B cell (primary cell): Measurements from ENCODE around the gene CAPN11. TPM values are rescaled to one million over a fixed set of nuclear protein-coding genes. Genes with fewer than 3 reads are reported as not detected.

ENCODE experiments used
- ATAC-seq: fragments of 200-7000 bp; cut with Tn5 transposase; one replicate; pipeline ENCODE4 v1.10.0; 2021; ENCODE audit warnings: low read depth, mild to moderate bottlenecking, moderate number of reproducible peaks, moderate library complexity
- CTCF ChIA-PET: fragments of 350-600 bp; sonication (Branson Sonifier 250); formaldehyde crosslinking; loops from one replicate; lab custom pipeline; 2021; ENCODE audit warnings: antibody characterized with exemption, inconsistent platforms; lab: Charles Lee
- POLR2A ChIA-PET: fragments of 350-600 bp; sonication (Branson Sonifier 250); formaldehyde crosslinking; loops from one replicate; lab custom pipeline; 2021; ENCODE audit warnings: antibody characterized with exemption; lab: Charles Lee
- DNase-seq: peaks from one replicate; pipeline ENCODE4 v3.0.0; 2013
- H2AFZ ChIP-seq: 2 replicates; pipeline ENCODE4 v1.6.1; 2012; ENCODE audit warnings: mild to moderate bottlenecking, low read depth, low read length; ENCODE audit not compliant: insufficient read depth, poor library complexity, severe bottlenecking
- H3K27ac ChIP-seq, 2 donors: 1 replicate in 1 of 2; 2 replicates in 1 of 2; pipeline ENCODE4 v1.5.1; 2012 to 2013; ENCODE audit warnings: low read length in 2 of 2, mild to moderate bottlenecking in 2 of 2, moderate library complexity in 1 of 2
- H3K27me3 ChIP-seq, 4 experiments: fragments of 200-600 bp in 1 of 4; sonication (generic) in 1 of 4; replicated peaks in 1 of 4; 1 replicate in 2 of 4; 2 replicates in 2 of 4; pipeline versions ENCODE4 v1.6.1 to v1.7.0; 2013 to 2016; ENCODE audit warnings: low read length in 3 of 4, mild to moderate bottlenecking in 2 of 4, mixed read lengths in 1 of 4, moderate library complexity in 1 of 4; ENCODE audit not compliant: insufficient read depth in 4 of 4, control insufficient read depth in 3 of 4; ENCODE audit errors: control extremely low read depth in 1 of 4
- H3K36me3 ChIP-seq, 2 experiments: replicated peaks in 1 of 2; 1 replicate in 1 of 2; 2 replicates in 1 of 2; pipeline versions ENCODE4 v1.6.1 to v1.7.1; 2013; ENCODE audit warnings: low read length in 1 of 2; ENCODE audit not compliant: insufficient read depth in 2 of 2, control insufficient read depth in 1 of 2; ENCODE audit errors: control extremely low read depth in 1 of 2, extremely low read depth in 1 of 2
- H3K4me1 ChIP-seq, 2 donors: fragments of 200-600 bp in 1 of 2; sonication (generic) in 1 of 2; 1 replicate in 1 of 2; 2 replicates in 1 of 2; pipeline versions ENCODE4 v1.5.1 to v1.6.1; 2013 to 2017; ENCODE audit warnings: low read length in 2 of 2; ENCODE audit not compliant: control insufficient read depth in 2 of 2, insufficient read depth in 2 of 2
- H3K4me2 ChIP-seq: replicated peaks from 2 replicates; pipeline ENCODE3; 2012; ENCODE audit warnings: mild to moderate bottlenecking, low read depth, low read length; ENCODE audit not compliant: poor library complexity, severe bottlenecking
- H3K4me3 ChIP-seq, 5 experiments: fragments of 200-600 bp in 1 of 5; sonication (generic) in 1 of 5; 1 replicate in 3 of 5; 2 replicates in 2 of 5; pipeline versions ENCODE4 v1.5.1 to v1.7.0; 2011 to 2016; ENCODE audit warnings: low read length in 4 of 5, mild to moderate bottlenecking in 4 of 5, low read depth in 2 of 5, control low read depth in 1 of 5, moderate library complexity in 1 of 5; ENCODE audit not compliant: insufficient read depth in 1 of 5; ENCODE audit errors: control extremely low read depth in 1 of 5, extremely low read depth in 1 of 5
- H3K79me2 ChIP-seq: fragments of 200-600 bp; sonication (generic); one replicate; pipeline ENCODE4 v1.6.0; 2016; ENCODE audit warnings: low read length; ENCODE audit not compliant: control insufficient read depth, insufficient read depth
- H3K9ac ChIP-seq: fragments of 200-600 bp; sonication (generic); 2 replicates; pipeline ENCODE4 v1.6.1; 2017; ENCODE audit warnings: mild to moderate bottlenecking, low read length, moderate library complexity
- H3K9me3 ChIP-seq, 3 donors: one replicate each; pipeline versions ENCODE4 v1.6.1 to v1.7.1; 2013; ENCODE audit warnings: low read length in 2 of 3; ENCODE audit not compliant: control insufficient read depth in 2 of 3, insufficient read depth in 1 of 3; ENCODE audit errors: control extremely low read depth in 1 of 3
- H4K20me1 ChIP-seq: 2 replicates; pipeline ENCODE4 v1.6.0; 2012; ENCODE audit warnings: mild to moderate bottlenecking, low read length; ENCODE audit not compliant: insufficient read depth, control insufficient read depth, poor library complexity, severe bottlenecking
- H3K27ac Mint-ChIP-seq: one replicate; pipeline ENCODE4 v1.8.0; 2021; ENCODE audit warnings: mixed read lengths
- H3K27me3 Mint-ChIP-seq: one replicate; pipeline ENCODE4 v1.8.0; 2021; ENCODE audit warnings: mixed read lengths
- H3K4me1 Mint-ChIP-seq: one replicate; pipeline ENCODE4 v1.8.0; 2021; ENCODE audit warnings: mixed read lengths
- H3K4me3 Mint-ChIP-seq: one replicate; pipeline ENCODE4 v1.8.0; 2021; ENCODE audit warnings: mixed read lengths
- H3K9me3 Mint-ChIP-seq: one replicate; pipeline ENCODE4 v1.8.0; 2022; ENCODE audit warnings: mixed read lengths; ENCODE audit not compliant: insufficient read depth
- CTCF ChIP-seq: fragments of 200-600 bp; IDR thresholded peaks from one replicate; pipeline ENCODE4 v1.8.0; 2022; ENCODE audit warnings: antibody characterized with exemption, mild to moderate bottlenecking
- EZH2 ChIP-seq: IDR thresholded peaks from 2 replicates; pipeline ENCODE4 v1.6.1; 2012; ENCODE audit warnings: borderline replicate concordance, low read depth, mild to moderate bottlenecking, moderate library complexity, low read length; ENCODE audit not compliant: insufficient read depth, poor library complexity, severe bottlenecking
- WGBS: methylation state at CpG from one replicate; pipeline ENCODE4 v1.1.5; 2013; ENCODE audit warnings: missing lambda C conversion rate; ENCODE audit not compliant: insufficient coverage; 5-methylcytosine and 5-hydroxymethylcytosine counted together
- intact Hi-C: fragments of 100-400 bp; cut with micrococcal nuclease; formaldehyde crosslinking; loops from one replicate; pipeline ENCODE4 v1.10.0; 2022
- polyA plus RNA-seq: library from polyadenylated mRNA; depleted of rRNA; stranded (reverse); fragments of >200 nt; gene quantifications from 2 replicates; pipeline ENCODE4 v1.2.3, GENCODE V29; 2012
- total RNA-seq, 2 donors: library from RNA; stranded (reverse); fragments of 120-200 nt in 1 of 2; gene quantifications; 1 replicate in 1 of 2; 2 replicates in 1 of 2; pipeline versions ENCODE4 v1.2.3 to v1.2.4, GENCODE V29; 2013 to 2022

Gene CAPN11
- total and polyA plus RNA-seq, 2 donors (not counting 1 experiment from before 2014, with no cell fraction given), result not detected

GRCh38 chr6:44110005-44110676, 48.5 kb upstream of the CAPN11 start:
- no peak overlapping the region for H3K4me2 ChIP-seq
- ChIA-PET POLR2A (no interaction called here), CTCF (interaction anchor here (1.0 to 1.8 kb wide), 2 partner anchors 14 to 44 kb away, joined by 3 to 5 read pairs; no protein-coding TSS in a partner anchor)
- H4K20me1 ChIP-seq, result peaks cover 10% of the 10 kb centered on the region
- H3K9me3 ChIP-seq, result no peaks in the 10 kb centered on the region
- no peak overlapping the region for H2AFZ ChIP-seq
- H3K27me3 Mint-ChIP-seq, result no peaks in the 10 kb centered on the region
- DNase-seq (no peak), ATAC-seq (no peak)
- TF ChIP-seq EZH2, result no peak
- no peak for TF ChIP-seq CTCF
- H3K27ac Mint-ChIP-seq, result no peak overlapping the region
- H3K4me1 Mint-ChIP-seq, result no peaks in the 10 kb centered on the region
- H3K9ac ChIP-seq, result no peak overlapping the region
- WGBS, result 96% methylated on average over 6 of the region's 6 CpGs
- H3K27ac ChIP-seq, result no peak overlapping the region
- H3K4me1 ChIP-seq, result no peaks in the 10 kb centered on the region
- intact Hi-C loops, result no loop called here
- H3K9me3 Mint-ChIP-seq, result no peaks in the 10 kb centered on the region
- no peak overlapping the region for H3K4me3 Mint-ChIP-seq
- H3K27me3 ChIP-seq, result no peaks in the 10 kb centered on the region
- H3K79me2 ChIP-seq, result peaks cover 9% of the 10 kb centered on the region
- H3K4me3 ChIP-seq, result no peak overlapping the region
- peaks cover 0 to 51% of the 10 kb centered on the region in 2 experiments for H3K36me3 ChIP-seq

GRCh38 chr6:44110966-44111365, 47.7 kb upstream of the CAPN11 start:
- H3K27me3 ChIP-seq, result no peaks in the 10 kb centered on the region
- H3K36me3 ChIP-seq, result peaks cover 0 to 59% of the 10 kb centered on the region in 2 experiments
- WGBS, result 100% methylated on average over 2 of the region's 3 CpGs
- ATAC-seq (no peak), DNase-seq (no peak)
- no peak overlapping the region for H3K27ac Mint-ChIP-seq
- POLR2A ChIA-PET, result interaction anchor here (0.6 kb wide), 1 partner anchor 1097 kb away, joined by 7 read pairs; the partner anchor contains the start of genes KLHDC3 and MEA1
- H4K20me1 ChIP-seq, result peaks cover 18% of the 10 kb centered on the region
- no peak overlapping the region for H3K4me2 ChIP-seq
- no peak overlapping the region for H3K4me3 ChIP-seq
- H3K9me3 ChIP-seq, result no peaks in the 10 kb centered on the region
- H3K79me2 ChIP-seq, result peaks cover 17% of the 10 kb centered on the region
- H3K9ac ChIP-seq, result no peak overlapping the region
- H3K4me1 ChIP-seq, result no peaks in the 10 kb centered on the region
- H3K4me1 Mint-ChIP-seq, result no peaks in the 10 kb centered on the region
- no peak overlapping the region for H3K27ac ChIP-seq
- H3K4me3 Mint-ChIP-seq, result no peak overlapping the region
- no peak for TF ChIP-seq EZH2
- no peak for TF ChIP-seq CTCF
- H3K27me3 Mint-ChIP-seq, result no peaks in the 10 kb centered on the region
- no peaks in the 10 kb centered on the region for H3K9me3 Mint-ChIP-seq
- CTCF ChIA-PET, result interaction anchor here (0.6 to 1.8 kb wide), 3 partner anchors 14 to 126 kb away, joined by 3 to 5 read pairs (median 3); no protein-coding TSS in a partner anchor
- H2AFZ ChIP-seq, result no peak overlapping the region
- intact Hi-C loops, result no loop called here
